HFFc6 (cell line): ENCODE results near the gene RAB28. TPM values are rescaled to one million over a fixed set of nuclear protein-coding genes. Genes with fewer than 3 reads are reported as not detected.

ENCODE experiments used
- DNase-seq: peaks from one replicate; pipeline ENCODE4 v3.0.0-alpha.2; 2018
- H3K27ac Mint-ChIP-seq: 2 replicates; pipeline ENCODE4 v1.8.0; 2020; ENCODE audit warnings: mild to moderate bottlenecking, mixed read lengths
- H3K27me3 Mint-ChIP-seq: 2 replicates; pipeline ENCODE4 v1.8.0; 2021; ENCODE audit warnings: mild to moderate bottlenecking, moderate library complexity, mixed read lengths; ENCODE audit not compliant: insufficient read depth
- H3K36me3 Mint-ChIP-seq: 2 replicates; pipeline ENCODE4 v1.8.0; 2021; ENCODE audit warnings: low read depth, mixed read lengths
- H3K4me1 Mint-ChIP-seq: 2 replicates; pipeline ENCODE4 v1.8.0; 2020; ENCODE audit warnings: low read depth, mixed read lengths
- H3K4me3 Mint-ChIP-seq: 2 replicates; pipeline ENCODE4 v1.8.0; 2020; ENCODE audit warnings: mild to moderate bottlenecking, moderate library complexity, mixed read lengths
- H3K9me3 Mint-ChIP-seq: 2 replicates; pipeline ENCODE4 v1.8.0; 2020; ENCODE audit warnings: mild to moderate bottlenecking, mixed read lengths
- CTCF ChIP-seq: fragments of 200-600 bp; sonication (generic); IDR thresholded peaks from 2 replicates; pipeline ENCODE4 v1.5.0; 2021; ENCODE audit warnings: antibody characterized with exemption, mild to moderate bottlenecking
- total RNA-seq, 6 experiments: library from RNA; stranded (reverse); fragmentation: NEBNext Ultra II Directional; extraction: Animal tissue kit (Norgen Biotek cat#: 25700); gene quantifications; 2 replicates in 1 of 6; 3 replicates in 5 of 6; pipeline ENCODE4 v1.2.3, GENCODE V29; 2021

The RAB28 gene
- total RNA-seq, 6 experiments from 2014 or later, result 11.4 to 13.1 (median 12.4) TPM

- no peak for TF ChIP-seq CTCF
- peaks cover 4% of the 10 kb centered on the region; the same call in 1 of the 2 replicates for H3K36me3 Mint-ChIP-seq
- H3K4me3 Mint-ChIP-seq, result no peak overlapping the region
- DNase-seq, result no peak
- H3K27me3 Mint-ChIP-seq, result peaks cover 3% of the 10 kb centered on the region; the same call in 1 of the 2 replicates
- H3K4me1 Mint-ChIP-seq, result no peaks in the 10 kb centered on the region
- no peaks in the 10 kb centered on the region for H3K9me3 Mint-ChIP-seq
- no peak overlapping the region for H3K27ac Mint-ChIP-seq
Measured at GRCh38 chr4:13340672-13341071, 143.5 kb downstream of the RAB28 start.

GRCh38 chr4:13331827-13332226 is 152.3 kb downstream of the RAB28 start:
- no peak for DNase-seq
- no peaks in the 10 kb centered on the region; the same call in 1 of the 2 replicates for H3K36me3 Mint-ChIP-seq
- H3K9me3 Mint-ChIP-seq, result no peaks in the 10 kb centered on the region
- no peak overlapping the region for H3K27ac Mint-ChIP-seq
- H3K4me3 Mint-ChIP-seq, result no peak overlapping the region
- peaks cover 2% of the 10 kb centered on the region; the same call in 1 of the 2 replicates for H3K27me3 Mint-ChIP-seq
- peaks cover 38% of the 10 kb centered on the region for H3K4me1 Mint-ChIP-seq
- no peak for TF ChIP-seq CTCF

GRCh38 chr4:13329963-13330362 is 154.2 kb downstream of the RAB28 start:
- peak; percentile 43 for DNase-seq
- Mint-ChIP-seq H3K9me3 (no peaks in the 10 kb centered on the region), H3K27ac (no peak overlapping the region), H3K27me3 (no peaks in the 10 kb centered on the region), H3K4me3 (no peak overlapping the region), H3K36me3 (no peaks in the 10 kb centered on the region), H3K4me1 (peaks cover 38% of the 10 kb centered on the region)
- no peak for TF ChIP-seq CTCF

GRCh38 chr4:13329340-13329850 is 154.7 kb downstream of the RAB28 start:
- H3K4me3 Mint-ChIP-seq, result no peak overlapping the region
- H3K4me1 Mint-ChIP-seq, result peaks cover 38% of the 10 kb centered on the region
- H3K9me3 Mint-ChIP-seq, result no peaks in the 10 kb centered on the region
- no peaks in the 10 kb centered on the region for H3K36me3 Mint-ChIP-seq
- TF ChIP-seq CTCF, result no peak
- no peak overlapping the region for H3K27ac Mint-ChIP-seq
- DNase-seq, result no peak
- no peaks in the 10 kb centered on the region for H3K27me3 Mint-ChIP-seq

GRCh38 chr4:13328591-13328990 is 155.5 kb downstream of the RAB28 start:
- TF ChIP-seq CTCF, result no peak
- H3K4me3 Mint-ChIP-seq, result no peak overlapping the region
- DNase-seq, result peak; percentile 20

More at GRCh38 chr4:13328591-13328990, 155.5 kb downstream of the RAB28 start:
- Mint-ChIP-seq H3K27ac (no peak overlapping the region), H3K27me3 (no peaks in the 10 kb centered on the region; the same call in 1 of the 2 replicates), H3K36me3 (no peaks in the 10 kb centered on the region), H3K9me3 (no peaks in the 10 kb centered on the region), H3K4me1 (peaks cover 40% of the 10 kb centered on the region)
